Keratinocyte (primary cell): ENCODE data around the gene BAHCC1. TPM values are rescaled to one million over a fixed set of nuclear protein-coding genes. Genes with fewer than 3 reads are reported as not detected.

ENCODE experiments used
- DNase-seq: peaks from one replicate; pipeline ENCODE4 v3.0.0-alpha.2; 2011; ENCODE audit warnings: low read depth, missing footprints, low spot score
- FAIRE-seq: peaks from 2 replicates; lab custom pipeline; 2011; peaks lifted over from hg19 to GRCh38; lab: Jason Lieb, UNC
- H2AFZ ChIP-seq: 2 replicates; pipeline ENCODE4 v1.6.0; 2012; ENCODE audit warnings: low read length, control low read depth, inconsistent platforms; ENCODE audit not compliant: control insufficient read depth
- H3K27ac ChIP-seq: 2 replicates; pipeline ENCODE4 v1.5.1; 2011; ENCODE audit warnings: low read length; ENCODE audit not compliant: control insufficient read depth, insufficient read depth
- H3K27me3 ChIP-seq: 3 replicates; pipeline ENCODE4 v1.6.0; 2011; ENCODE audit warnings: low read length; ENCODE audit not compliant: control insufficient read depth, insufficient read depth; ENCODE audit errors: extremely low read depth
- H3K36me3 ChIP-seq, 2 experiments: 2 replicates in 1 of 2; 3 replicates in 1 of 2; pipeline ENCODE4 v1.5.1; 2011; ENCODE audit warnings: low read length in 2 of 2, mild to moderate bottlenecking in 1 of 2; ENCODE audit not compliant: control insufficient read depth in 2 of 2, insufficient read depth in 2 of 2; ENCODE audit errors: extremely low read depth in 1 of 2
- H3K4me1 ChIP-seq: 3 replicates; pipeline ENCODE4 v1.5.1; 2011; ENCODE audit warnings: low read length; ENCODE audit not compliant: control insufficient read depth, insufficient read depth; ENCODE audit errors: extremely low read depth
- H3K4me2 ChIP-seq: 3 replicates; pipeline ENCODE4 v1.6.0; 2011; ENCODE audit warnings: low read depth, low read length; ENCODE audit not compliant: control insufficient read depth, insufficient read depth; ENCODE audit errors: extremely low read depth
- H3K4me3 ChIP-seq, 3 experiments: fragments of 200-600 bp in 1 of 3; sonication (generic) in 1 of 3; 2 replicates in 2 of 3; 3 replicates in 1 of 3; pipeline ENCODE4 v1.5.1; 2011 to 2016; ENCODE audit warnings: low read length in 3 of 3, mild to moderate bottlenecking in 3 of 3, control low read depth in 2 of 3, inconsistent platforms in 1 of 3, low read depth in 1 of 3, mixed read lengths in 1 of 3, mixed run types in 1 of 3, moderate library complexity in 1 of 3; ENCODE audit not compliant: control insufficient read depth in 2 of 3, insufficient read depth in 2 of 3; ENCODE audit errors: extremely low read depth in 1 of 3
- H3K79me2 ChIP-seq: 2 replicates; pipeline ENCODE4 v1.6.0; 2012; ENCODE audit warnings: low read length; ENCODE audit not compliant: control insufficient read depth, insufficient read depth
- H3K9ac ChIP-seq: 3 replicates; pipeline ENCODE4 v1.6.0; 2011; ENCODE audit warnings: low read length; ENCODE audit not compliant: control insufficient read depth, insufficient read depth; ENCODE audit errors: extremely low read depth
- H3K9me1 ChIP-seq: 3 replicates; pipeline ENCODE4 v1.6.0; 2011; ENCODE audit warnings: low read length; ENCODE audit not compliant: control insufficient read depth, insufficient read depth; ENCODE audit errors: extremely low read depth
- H3K9me3 ChIP-seq: 2 replicates; pipeline ENCODE4 v1.5.1; 2012; ENCODE audit warnings: low read depth, low read length; ENCODE audit not compliant: control insufficient read depth
- H4K20me1 ChIP-seq: 3 replicates; pipeline ENCODE4 v1.6.0; 2011; ENCODE audit warnings: low read length; ENCODE audit not compliant: control insufficient read depth, insufficient read depth; ENCODE audit errors: extremely low read depth
- EZH2 ChIP-seq: IDR thresholded peaks from one replicate; pipeline ENCODE4 v1.6.1; 2012; ENCODE audit warnings: inconsistent platforms, mild to moderate bottlenecking, low read length, moderate library complexity
- dilution Hi-C: fragments of 300-500 bp; cut with MboI; formaldehyde crosslinking; loops from one replicate; pipeline ENCODE4 v1.7.0; 2020; ENCODE audit warnings: low sequenced_read_pairs; ENCODE audit not compliant: extremely low pct_ligation_motif_present
- polyA plus RNA-seq, 5 experiments: library from polyadenylated mRNA; depleted of rRNA in 3 of 5; stranded (reverse) in 3 of 5; stranded (forward) in 1 of 5; unstranded in 1 of 5; fragments of >200 nt; gene quantifications; 1 replicate in 1 of 5; 2 replicates in 3 of 5; 3 replicates in 1 of 5; pipeline versions ENCODE4 v1.2.1 to v1.2.3, GENCODE V29; 2011 to 2012; ENCODE audit warnings: missing spikeins in 2 of 5, low read depth in 1 of 5, low replicate concordance in 1 of 5
- TF ChIP-seq, protein P1 (sequence below), 3 experiments: IDR thresholded peaks in 1 of 3; conservative IDR thresholded peaks in 1 of 3; optimal IDR thresholded peaks in 1 of 3; 2 replicates in 2 of 3; 3 replicates in 1 of 3; pipeline versions ENCODE3 to v1.5.1; 2011; ENCODE audit warnings: low read length in 3 of 3, mild to moderate bottlenecking in 3 of 3, moderate library complexity in 2 of 3, control low read depth in 1 of 3, inconsistent platforms in 1 of 3; ENCODE audit not compliant: insufficient read depth in 2 of 3; ENCODE audit errors: extremely low read depth in 1 of 3

BAHCC1 gene
- polyA plus RNA-seq, 1 donor (not counting 4 experiments of a cell fraction or from before 2014, with no cell fraction given): 0.52 TPM

DNA sequence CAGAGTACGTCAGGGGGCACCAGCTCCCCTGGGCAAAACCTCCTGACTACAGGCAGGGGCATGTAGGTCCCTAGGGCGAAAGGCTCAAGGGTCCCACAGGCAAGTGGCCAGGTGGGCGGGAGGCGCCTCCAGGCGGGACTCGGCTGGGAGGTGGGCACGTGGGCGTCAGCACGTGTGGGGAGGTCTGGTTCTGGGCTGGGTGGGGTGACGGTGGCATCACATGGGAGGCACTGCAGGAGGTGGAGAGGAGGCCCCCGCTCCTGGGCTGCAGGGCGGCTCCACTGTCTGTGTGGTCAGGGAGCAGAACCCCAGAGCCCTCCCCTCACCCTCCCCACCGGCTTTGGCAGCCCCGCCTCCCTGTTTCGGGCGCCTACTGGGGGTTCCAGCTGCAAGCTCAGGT is 64.6 kb downstream of the BAHCC1 start:
- no peaks in the 10 kb centered on the region for H3K9me3 ChIP-seq
- H3K27ac ChIP-seq: no peak overlapping the region
- no peak overlapping the region for H3K4me2 ChIP-seq
- no peaks in the 10 kb centered on the region for H3K9me1 ChIP-seq
- no peaks in the 10 kb centered on the region for H4K20me1 ChIP-seq
- H3K36me3 ChIP-seq: no peaks in the 10 kb centered on the region
- no peaks in the 10 kb centered on the region for H3K4me1 ChIP-seq
- H3K9ac ChIP-seq: no peak overlapping the region
- DNase-seq (no peak), FAIRE-seq (no peak)
- no peak overlapping the region for H2AFZ ChIP-seq
- dilution Hi-C loops: no loop called here
- H3K79me2 ChIP-seq: no peaks in the 10 kb centered on the region
- TF ChIP-seq, protein P1, sequence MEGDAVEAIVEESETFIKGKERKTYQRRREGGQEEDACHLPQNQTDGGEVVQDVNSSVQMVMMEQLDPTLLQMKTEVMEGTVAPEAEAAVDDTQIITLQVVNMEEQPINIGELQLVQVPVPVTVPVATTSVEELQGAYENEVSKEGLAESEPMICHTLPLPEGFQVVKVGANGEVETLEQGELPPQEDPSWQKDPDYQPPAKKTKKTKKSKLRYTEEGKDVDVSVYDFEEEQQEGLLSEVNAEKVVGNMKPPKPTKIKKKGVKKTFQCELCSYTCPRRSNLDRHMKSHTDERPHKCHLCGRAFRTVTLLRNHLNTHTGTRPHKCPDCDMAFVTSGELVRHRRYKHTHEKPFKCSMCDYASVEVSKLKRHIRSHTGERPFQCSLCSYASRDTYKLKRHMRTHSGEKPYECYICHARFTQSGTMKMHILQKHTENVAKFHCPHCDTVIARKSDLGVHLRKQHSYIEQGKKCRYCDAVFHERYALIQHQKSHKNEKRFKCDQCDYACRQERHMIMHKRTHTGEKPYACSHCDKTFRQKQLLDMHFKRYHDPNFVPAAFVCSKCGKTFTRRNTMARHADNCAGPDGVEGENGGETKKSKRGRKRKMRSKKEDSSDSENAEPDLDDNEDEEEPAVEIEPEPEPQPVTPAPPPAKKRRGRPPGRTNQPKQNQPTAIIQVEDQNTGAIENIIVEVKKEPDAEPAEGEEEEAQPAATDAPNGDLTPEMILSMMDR (optimal IDR thresholded peaks at IDR 0.05 in 1 of 3, IDR thresholded peaks at IDR 0.05 in 1 of 3, conservative IDR thresholded peaks at IDR 0.05 in 1 of 3; ENCODE audit: extremely low read depth in 1 of 3, insufficient read depth in 2 of 3, low read length in 3 of 3): no peak
- TF ChIP-seq EZH2: no peak
- H3K4me3 ChIP-seq: no peak overlapping the region
- no peaks in the 10 kb centered on the region for H3K27me3 ChIP-seq

- Histone ChIP-seq H3K36me3 (no peaks in the 10 kb centered on the region), H3K4me2 (peak overlapping the region; percentile 10), H2AFZ (no peak overlapping the region), H3K4me3 (no peak overlapping the region), H3K27ac (no peak overlapping the region), H3K9me1 (no peaks in the 10 kb centered on the region), H3K79me2 (no peaks in the 10 kb centered on the region), H3K4me1 (no peaks in the 10 kb centered on the region), H4K20me1 (no peaks in the 10 kb centered on the region), H3K9me3 (no peaks in the 10 kb centered on the region), H3K27me3 (no peaks in the 10 kb centered on the region), H3K9ac (no peak overlapping the region)
- DNase-seq (no peak), FAIRE-seq (no peak)
- no peak for TF ChIP-seq EZH2
- TF ChIP-seq, protein P1 (optimal IDR thresholded peaks at IDR 0.05 in 1 of 3, IDR thresholded peaks at IDR 0.05 in 1 of 3, conservative IDR thresholded peaks at IDR 0.05 in 1 of 3; ENCODE audit: extremely low read depth in 1 of 3, insufficient read depth in 2 of 3, low read length in 3 of 3): no peak
- dilution Hi-C loops: no loop called here
Measured at GRCh38 chr17:81460856-81461460, 65.7 kb downstream of the BAHCC1 start.
